Transverse colon (tissue), 3 donors: ENCODE results near the gene EMP3.

ENCODE experiments used
- EP300 ChIP-seq: sonication (generic); formaldehyde crosslinking; IDR thresholded peaks from one replicate; pipeline ENCODE4 v1.6.1; 2017; ENCODE audit warnings: antibody characterized with exemption, low read depth
- POLR2A ChIP-seq: fragments of 450-650 bp; IDR thresholded peaks from one replicate; pipeline ENCODE4 v1.6.1; 2016; ENCODE audit warnings: antibody characterized with exemption, mild to moderate bottlenecking, moderate library complexity
- TF ChIP-seq, protein P1 (sequence below), 5 experiments: fragments of 200-600 bp in 3 of 5; fragments of 450-650 bp in 2 of 5; sonication (generic) in 3 of 5; IDR thresholded peaks; 1 replicate in 2 of 5; 2 replicates in 3 of 5; pipeline ENCODE4 v1.5.1; 2016 to 2017; ENCODE audit warnings: antibody characterized with exemption in 5 of 5, inconsistent platforms in 3 of 5, mild to moderate bottlenecking in 2 of 5, moderate library complexity in 1 of 5

DNA sequence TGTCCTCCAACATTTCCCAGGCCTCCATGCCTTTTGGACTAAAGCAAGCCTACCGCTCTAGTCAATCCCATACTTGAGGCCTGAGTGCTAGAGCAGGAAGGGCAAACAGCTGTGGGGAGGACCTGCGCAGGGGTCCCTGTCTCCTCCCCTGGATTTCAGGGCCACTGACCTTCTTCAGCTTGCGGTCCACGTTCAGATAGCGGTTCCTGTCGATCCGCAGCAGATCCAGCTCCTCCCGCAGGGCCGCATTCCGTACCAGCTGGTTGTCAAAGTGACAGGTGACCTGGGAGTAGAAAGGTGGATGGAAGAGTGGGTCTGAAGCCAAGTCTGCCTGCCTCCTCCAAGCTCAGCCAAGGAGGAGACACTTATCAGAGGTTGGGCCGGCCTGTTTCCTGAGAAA lies 14.0 kb upstream of the EMP3 start:
- TF ChIP-seq, protein P1, sequence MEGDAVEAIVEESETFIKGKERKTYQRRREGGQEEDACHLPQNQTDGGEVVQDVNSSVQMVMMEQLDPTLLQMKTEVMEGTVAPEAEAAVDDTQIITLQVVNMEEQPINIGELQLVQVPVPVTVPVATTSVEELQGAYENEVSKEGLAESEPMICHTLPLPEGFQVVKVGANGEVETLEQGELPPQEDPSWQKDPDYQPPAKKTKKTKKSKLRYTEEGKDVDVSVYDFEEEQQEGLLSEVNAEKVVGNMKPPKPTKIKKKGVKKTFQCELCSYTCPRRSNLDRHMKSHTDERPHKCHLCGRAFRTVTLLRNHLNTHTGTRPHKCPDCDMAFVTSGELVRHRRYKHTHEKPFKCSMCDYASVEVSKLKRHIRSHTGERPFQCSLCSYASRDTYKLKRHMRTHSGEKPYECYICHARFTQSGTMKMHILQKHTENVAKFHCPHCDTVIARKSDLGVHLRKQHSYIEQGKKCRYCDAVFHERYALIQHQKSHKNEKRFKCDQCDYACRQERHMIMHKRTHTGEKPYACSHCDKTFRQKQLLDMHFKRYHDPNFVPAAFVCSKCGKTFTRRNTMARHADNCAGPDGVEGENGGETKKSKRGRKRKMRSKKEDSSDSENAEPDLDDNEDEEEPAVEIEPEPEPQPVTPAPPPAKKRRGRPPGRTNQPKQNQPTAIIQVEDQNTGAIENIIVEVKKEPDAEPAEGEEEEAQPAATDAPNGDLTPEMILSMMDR (IDR thresholded peaks at IDR 0.05) = no peak
- TF ChIP-seq POLR2A = no peak
- no peak for TF ChIP-seq EP300
